IMR-90 (cell line): ENCODE results near the gene YIPF3. TPM values are rescaled to one million over a fixed set of nuclear protein-coding genes. Genes with fewer than 3 reads are reported as not detected.

Experiments
- ATAC-seq: fragments of 200-7000 bp; cut with Tn5 transposase; 2 replicates; pipeline ENCODE4 v1.9.1; 2020; ENCODE audit warnings: low read depth, mild to moderate bottlenecking, moderate library complexity
- BruUV-seq: library from RNA; stranded (reverse); fragments of 400-500 nt; replicated peaks from 2 replicates; lab custom pipeline; 2021; lab: Mats Ljungman, UMichigan
- CTCF ChIA-PET: fragments of 300-600 bp; formaldehyde crosslinking; extraction: SDS; loops from one replicate; lab custom pipeline; 2021; ENCODE audit warnings: antibody characterized with exemption; lab: Yijun Ruan, JAX
- POLR2A ChIA-PET: fragments of 300-600 bp; sonication (Branson Sonifier 250); formaldehyde crosslinking; loops from one replicate; lab custom pipeline; 2022; ENCODE audit warnings: antibody characterized with exemption; ENCODE audit not compliant: unreplicated experiment; lab: Charles Lee
- DNase-seq: peaks from one replicate; pipeline ENCODE4 v3.0.0; 2013
- H2AFZ ChIP-seq: replicated peaks from 2 replicates; pipeline ENCODE3; 2013; ENCODE audit warnings: low read length, mild to moderate bottlenecking; ENCODE audit not compliant: poor library complexity
- H2AK5ac ChIP-seq: 2 replicates; pipeline ENCODE4 v1.6.1; 2013; ENCODE audit warnings: low read depth, low read length, inconsistent platforms
- H2AK9ac ChIP-seq: replicated peaks from 2 replicates; pipeline ENCODE3; 2013; ENCODE audit warnings: mild to moderate bottlenecking, low read depth, low read length, moderate library complexity; ENCODE audit not compliant: poor library complexity
- H2BK120ac ChIP-seq: 2 replicates; pipeline ENCODE4 v1.6.1; 2013; ENCODE audit warnings: low read depth, low read length, inconsistent platforms
- H2BK15ac ChIP-seq: 3 replicates; pipeline ENCODE4 v1.6.1; 2013; ENCODE audit warnings: low read depth, low read length, inconsistent platforms
- H2BK20ac ChIP-seq: 2 replicates; pipeline ENCODE4 v1.6.1; 2013; ENCODE audit warnings: low read depth, mild to moderate bottlenecking, inconsistent platforms, low read length, moderate library complexity
- H2BK5ac ChIP-seq: 2 replicates; pipeline ENCODE4 v1.6.1; 2013; ENCODE audit warnings: mild to moderate bottlenecking, low read depth, low read length, inconsistent platforms; ENCODE audit not compliant: poor library complexity, severe bottlenecking
- H3K14ac ChIP-seq: replicated peaks from 2 replicates; pipeline ENCODE4 v1.6.1; 2013; ENCODE audit warnings: low read depth, low read length, inconsistent platforms
- H3K18ac ChIP-seq: 2 replicates; pipeline ENCODE4 v1.6.1; 2013; ENCODE audit warnings: low read depth, low read length, control low read depth
- H3K23ac ChIP-seq: 2 replicates; pipeline ENCODE4 v1.6.1; 2013; ENCODE audit warnings: low read depth, low read length, inconsistent platforms
- H3K27ac ChIP-seq: 2 replicates; pipeline ENCODE4 v1.5.1; 2013; ENCODE audit warnings: mild to moderate bottlenecking, control low read depth, low read length; ENCODE audit not compliant: insufficient read depth
- H3K27me3 ChIP-seq: 2 replicates; pipeline ENCODE4 v1.6.1; 2013; ENCODE audit warnings: low read length; ENCODE audit not compliant: control insufficient read depth, insufficient read depth
- H3K36me3 ChIP-seq: 2 replicates; pipeline ENCODE4 v1.6.1; 2013; ENCODE audit warnings: low read length, mixed read lengths; ENCODE audit not compliant: control insufficient read depth, insufficient read depth
- H3K4ac ChIP-seq: 2 replicates; pipeline ENCODE4 v1.6.1; 2013; ENCODE audit warnings: low read depth, low read length, inconsistent platforms
- H3K4me1 ChIP-seq: 2 replicates; pipeline ENCODE4 v1.6.1; 2013; ENCODE audit warnings: low read length, mixed read lengths; ENCODE audit not compliant: control insufficient read depth, insufficient read depth
- H3K4me2 ChIP-seq: 2 replicates; pipeline ENCODE4 v1.6.1; 2013; ENCODE audit warnings: low read depth, mild to moderate bottlenecking, control low read depth, low read length, moderate library complexity
- H3K4me3 ChIP-seq: 2 replicates; pipeline ENCODE4 v1.5.1; 2013; ENCODE audit warnings: low read depth, mild to moderate bottlenecking, control low read depth, low read length, moderate library complexity; ENCODE audit not compliant: insufficient read depth
- H3K56ac ChIP-seq: 2 replicates; pipeline ENCODE4 v1.6.1; 2013; ENCODE audit warnings: low read length, inconsistent platforms; ENCODE audit not compliant: insufficient read depth; ENCODE audit errors: extremely low read depth
- H3K79me1 ChIP-seq, 2 experiments: 2 replicates each; pipeline ENCODE4 v1.6.1; 2013; ENCODE audit warnings: low read length in 2 of 2, inconsistent platforms in 1 of 2, low read depth in 1 of 2
- H3K9ac ChIP-seq: 2 replicates; pipeline ENCODE4 v1.6.1; 2013; ENCODE audit warnings: low read depth, low read length, control low read depth
- H3K9me1 ChIP-seq: 2 replicates; pipeline ENCODE4 v1.6.1; 2013; ENCODE audit warnings: low read length, inconsistent platforms; ENCODE audit not compliant: insufficient read depth
- H3K9me3 ChIP-seq: 2 replicates; pipeline ENCODE4 v1.6.1; 2013; ENCODE audit warnings: low read length; ENCODE audit not compliant: control insufficient read depth, insufficient read depth
- H4K20me1 ChIP-seq: 2 replicates; pipeline ENCODE4 v1.6.1; 2013; ENCODE audit warnings: low read length, inconsistent platforms; ENCODE audit not compliant: insufficient read depth
- H4K5ac ChIP-seq: 2 replicates; pipeline ENCODE4 v1.6.1; 2013; ENCODE audit warnings: mild to moderate bottlenecking, low read depth, low read length, control low read depth
- H4K8ac ChIP-seq, 2 experiments: 2 replicates each; pipeline ENCODE4 v1.6.1; 2013; ENCODE audit warnings: low read depth in 2 of 2, low read length in 2 of 2, control low read depth in 1 of 2, inconsistent platforms in 1 of 2
- H4K91ac ChIP-seq: 2 replicates; pipeline ENCODE4 v1.6.1; 2013; ENCODE audit warnings: low read depth, low read length, inconsistent platforms; ENCODE audit not compliant: insufficient read depth
- BHLHE40 ChIP-seq: fragments of 150-350 bp; IDR thresholded peaks from 2 replicates; pipeline ENCODE4 v1.6.1; 2016; ENCODE audit warnings: mild to moderate bottlenecking, low read depth, low read length
- CHD1 ChIP-seq: IDR thresholded peaks from 2 replicates; pipeline ENCODE4 v1.6.1; 2012; ENCODE audit warnings: low read depth, low read length, improper control_type of control experiment
- CTCF ChIP-seq: conservative IDR thresholded peaks from 2 replicates; pipeline ENCODE4 v1.5.1; 2012; ENCODE audit warnings: mild to moderate bottlenecking, low read depth, low read length, improper control_type of control experiment
- ELK1 ChIP-seq: fragments of 150-350 bp; IDR thresholded peaks from 2 replicates; pipeline ENCODE4 v1.6.1; 2016; ENCODE audit warnings: low read depth, mild to moderate bottlenecking, low read length, moderate library complexity, borderline replicate concordance
- FOS ChIP-seq: fragments of 150-350 bp; IDR thresholded peaks from 2 replicates; pipeline ENCODE4 v1.6.1; 2016; ENCODE audit warnings: low read depth, low read length
- MAFK ChIP-seq: IDR thresholded peaks from 2 replicates; pipeline ENCODE4 v1.6.1; 2012; ENCODE audit warnings: low read depth, low read length, improper control_type of control experiment
- MAZ ChIP-seq: IDR thresholded peaks from 2 replicates; pipeline ENCODE4 v1.6.1; 2012; ENCODE audit warnings: low read depth, mild to moderate bottlenecking, low read length, improper control_type of control experiment, moderate library complexity, borderline replicate concordance
- MXI1 ChIP-seq: IDR thresholded peaks from 2 replicates; pipeline ENCODE4 v1.6.1; 2012; ENCODE audit warnings: low read depth, mild to moderate bottlenecking, low read length, moderate library complexity, borderline replicate concordance
- POLR2A ChIP-seq: IDR thresholded peaks from 2 replicates; pipeline ENCODE4 v1.6.1; 2012; ENCODE audit warnings: mild to moderate bottlenecking, low read depth, low read length
- RAD21 ChIP-seq: IDR thresholded peaks from 2 replicates; pipeline ENCODE4 v1.6.1; 2012; ENCODE audit warnings: low read length, improper control_type of control experiment
- SMC3 ChIP-seq: fragments of 150-350 bp; IDR thresholded peaks from 2 replicates; pipeline ENCODE4 v1.6.1; 2016; ENCODE audit warnings: low read depth, mild to moderate bottlenecking, antibody characterized with exemption, low read length, moderate library complexity
- USF2 ChIP-seq: fragments of 150-350 bp; IDR thresholded peaks from 2 replicates; pipeline ENCODE4 v1.6.1; 2017; ENCODE audit warnings: mild to moderate bottlenecking, antibody characterized with exemption, low read length, low read depth
- WGBS, 2 experiments: methylation state at CpG; one replicate each; pipeline versions ENCODE4 v1.1.5 to v1.1.7; 2013; ENCODE audit warnings: missing lambda C conversion rate in 2 of 2; ENCODE audit not compliant: insufficient read length in 1 of 2; ENCODE audit errors: extremely low coverage in 2 of 2; 5-methylcytosine and 5-hydroxymethylcytosine counted together
- dilution Hi-C: fragments of 300-500 bp; cut with HindIII; formaldehyde crosslinking; loops from one replicate; pipeline ENCODE4 v1.14.3; 2018; ENCODE audit warnings: low sequenced_read_pairs; ENCODE audit not compliant: unreplicated experiment
- in situ Hi-C: fragments of 300-500 bp; cut with MboI; formaldehyde crosslinking; loops from 3 replicates; pipeline ENCODE4 v1.14.3; 2019; ENCODE audit warnings: low sequenced_read_pairs, inconsistent platforms, mixed read lengths
- intact Hi-C: fragments of 100-400 bp; cut with micrococcal nuclease; formaldehyde crosslinking; loops from 2 replicates; pipeline ENCODE4 v1.10.0; 2022
- polyA plus RNA-seq, 3 experiments: library from polyadenylated mRNA; depleted of rRNA; stranded (reverse); fragments of >200 nt; gene quantifications; 2 replicates each; pipeline ENCODE4 v1.2.3, GENCODE V29; 2012; ENCODE audit warnings: low replicate concordance in 1 of 3
- total RNA-seq: library from RNA; depleted of rRNA; stranded (reverse); fragments of >200 nt; gene quantifications from 2 replicates; pipeline ENCODE4 v1.2.3, GENCODE V29; 2012

YIPF3 gene
- total and polyA plus RNA-seq, 2 of the 4 experiments (the other 2 are of a cell fraction): 114 to 193 TPM

DNA sequence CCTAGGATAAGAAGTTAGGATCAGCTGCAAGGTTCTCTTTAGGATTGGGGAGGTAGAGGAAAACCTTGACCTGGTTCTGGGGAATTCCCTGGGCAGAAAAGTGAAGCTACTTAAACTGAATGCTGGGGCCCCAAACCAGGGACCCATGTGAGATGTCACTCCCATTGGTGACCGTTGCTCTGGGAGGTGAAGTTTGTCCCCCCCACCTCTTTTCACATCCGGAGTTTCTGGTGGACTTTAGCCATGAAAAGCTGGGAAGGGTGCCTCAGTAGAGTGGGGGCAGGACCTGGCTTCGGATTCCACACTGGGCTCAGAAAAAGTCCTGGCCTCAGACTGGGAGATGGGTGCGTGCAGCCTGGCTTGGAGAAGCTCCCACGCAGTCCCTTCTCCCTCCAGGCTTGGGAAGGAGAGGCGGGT lies 26.2 kb downstream of the YIPF3 start:
- Histone ChIP-seq H3K4me1 (peaks cover 27% of the 10 kb centered on the region), H3K27ac (no peak overlapping the region), H3K4ac (no peak overlapping the region), H4K8ac (no peak overlapping the region), H2BK20ac (no peak overlapping the region), H3K36me3 (peaks cover 1% of the 10 kb centered on the region), H3K9me3 (no peaks in the 10 kb centered on the region), H3K4me2 (no peak overlapping the region), H3K18ac (no peak overlapping the region), H2BK120ac (no peak overlapping the region), H3K9ac (no peak overlapping the region), H3K23ac (no peak overlapping the region), H4K5ac (no peak overlapping the region), H2AFZ (no peak overlapping the region), H2BK15ac (no peak overlapping the region), H4K91ac (no peak overlapping the region), H3K14ac (no peak overlapping the region), H2AK5ac (no peak overlapping the region), H2BK5ac (no peak overlapping the region), H4K20me1 (peaks cover 22% of the 10 kb centered on the region; the same call in 1 of the 2 replicates), H3K56ac (no peak overlapping the region), H3K9me1 (peaks cover 51% of the 10 kb centered on the region), H3K4me3 (no peak overlapping the region), H2AK9ac (no peak overlapping the region), H3K79me1 (peaks cover 31 to 76% of the 10 kb centered on the region in 2 experiments), H3K27me3 (no peaks in the 10 kb centered on the region)
- no peak for TF ChIP-seq CTCF
- TF ChIP-seq MXI1: no peak
- TF ChIP-seq MAZ: no peak
- TF ChIP-seq USF2: no peak
- TF ChIP-seq SMC3: no peak
- TF ChIP-seq MAFK: no peak
- TF ChIP-seq RAD21: no peak
- no peak for TF ChIP-seq CHD1
- TF ChIP-seq BHLHE40: no peak
- no peak for TF ChIP-seq FOS
- no peak for TF ChIP-seq POLR2A
- no peak for TF ChIP-seq ELK1
- ChIA-PET CTCF (interaction anchor here (1.5 kb wide), 1 partner anchor 17 kb away, joined by 6 read pairs; no protein-coding TSS in a partner anchor), POLR2A (no interaction called here)
- ATAC-seq: no peak
- intact Hi-C loops: no loop called here
- no peak for DNase-seq
- WGBS, 2 experiments: no CpG with 5 or more reads among the region's 6 CpGs
- BruUV-seq: no TSS peak
- dilution Hi-C loops: no loop called here
- in situ Hi-C loops: loop anchor here (5.0 to 10.0 kb wide), 2 partner anchors 46 to 233 kb away; no protein-coding TSS in a partner anchor
